GM12875 (cell line): ENCODE measurements around the gene ALOXE3.
"Not testable (repeated sequence)": the region's sequence is repeated elsewhere in the genome, so short reads cannot be mapped to it uniquely, and the experiment has no call there.

Experiments
- H3K4me3 ChIP-seq: one replicate; pipeline ENCODE4 v1.5.1; 2011; ENCODE audit warnings: low read depth, low read length, control low read depth
- CTCF ChIP-seq: IDR thresholded peaks from 2 replicates; pipeline ENCODE4 v1.5.1; 2011; ENCODE audit warnings: low read depth, mild to moderate bottlenecking, control low read depth, inconsistent platforms, low read length, moderate library complexity, borderline replicate concordance; ENCODE audit not compliant: insufficient read depth

Gene ALOXE3

GRCh38 chr17:8067806-8068205, 50.5 kb downstream of the ALOXE3 start:
- TF ChIP-seq CTCF = no peak

GRCh38 chr17:8066841-8067775, 51.2 kb downstream of the ALOXE3 start:
- no peak overlapping the region for H3K4me3 ChIP-seq

More at GRCh38 chr17:8067806-8068205, 50.5 kb downstream of the ALOXE3 start:
- H3K4me3 ChIP-seq = no peak overlapping the region

DNA sequence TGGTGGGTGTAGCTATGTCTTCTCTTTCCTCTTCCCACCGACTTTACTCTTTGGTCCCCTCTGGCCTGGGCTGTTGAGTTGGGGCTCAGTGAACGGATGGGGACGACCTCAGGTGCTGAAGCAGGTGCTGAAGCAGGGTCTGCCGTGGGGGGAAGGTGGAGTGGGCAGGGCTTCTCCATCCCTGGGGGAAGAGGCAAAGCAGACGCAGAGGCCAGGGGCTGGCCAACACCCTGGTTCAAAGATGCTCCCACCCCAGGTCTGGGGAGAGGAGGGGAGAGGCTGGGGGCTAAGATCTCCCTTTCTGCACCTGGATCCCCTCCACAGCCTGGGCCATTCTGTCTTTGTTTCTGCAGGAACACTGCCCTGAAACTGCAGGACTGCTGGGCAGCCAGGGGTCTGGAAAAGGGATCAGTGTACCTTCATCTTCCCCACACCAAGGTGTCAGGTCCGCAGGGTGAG, 53.7 kb downstream of the ALOXE3 start:
- H3K4me3 ChIP-seq = no peak overlapping the region
- no peak for TF ChIP-seq CTCF

More at GRCh38 chr17:8066841-8067775, 51.2 kb downstream of the ALOXE3 start:
- TF ChIP-seq CTCF = no peak

- no peak for TF ChIP-seq CTCF
- no peak overlapping the region for H3K4me3 ChIP-seq
These were observed 54.4 kb downstream of the ALOXE3 start for GRCh38 chr17:8063761-8064534.

GRCh38 chr17:8062807-8063483, 55.4 kb downstream of the ALOXE3 start:
- no peak for TF ChIP-seq CTCF
- no peak overlapping the region for H3K4me3 ChIP-seq

DNA sequence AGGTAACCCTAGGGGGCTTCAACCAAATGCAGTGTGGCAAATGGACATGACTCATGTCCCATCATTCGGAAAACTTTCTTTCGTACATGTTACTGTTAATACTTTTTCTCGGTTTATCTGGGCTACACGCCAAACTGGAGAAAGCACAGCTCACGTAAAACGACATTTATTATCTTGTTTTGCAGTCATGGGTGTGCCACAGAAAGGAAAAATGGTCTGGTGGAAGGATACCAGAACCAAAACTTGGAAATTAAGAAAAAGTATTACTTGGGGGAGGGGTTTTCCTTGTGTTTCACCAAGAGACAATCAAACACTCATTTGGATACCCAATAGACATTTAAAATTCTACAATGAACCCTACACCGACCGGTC, 55.9 kb downstream of the ALOXE3 start:
- no peak overlapping the region for H3K4me3 ChIP-seq
- no peak for TF ChIP-seq CTCF

GRCh38 chr17:8061851-8062250, 56.5 kb downstream of the ALOXE3 start:
- H3K4me3 ChIP-seq = not testable (repeated sequence)
